ENCODE results near the gene TLCD2. TPM values are rescaled to one million over a fixed set of nuclear protein-coding genes. Genes with fewer than 3 reads are reported as not detected.
A peak's percentile ranks its signal among the peaks of the same experiment; 100 is the strongest.
"Not testable (repeated sequence)": the region's sequence is repeated elsewhere in the genome, so short reads cannot be mapped to it uniquely, and the experiment has no call there.

TLCD2 gene, protein sequence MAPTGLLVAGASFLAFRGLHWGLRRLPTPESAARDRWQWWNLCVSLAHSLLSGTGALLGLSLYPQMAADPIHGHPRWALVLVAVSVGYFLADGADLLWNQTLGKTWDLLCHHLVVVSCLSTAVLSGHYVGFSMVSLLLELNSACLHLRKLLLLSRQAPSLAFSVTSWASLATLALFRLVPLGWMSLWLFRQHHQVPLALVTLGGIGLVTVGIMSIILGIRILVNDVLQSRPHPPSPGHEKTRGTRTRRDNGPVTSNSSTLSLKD
- 9.2 TPM for total RNA-seq

DNA sequence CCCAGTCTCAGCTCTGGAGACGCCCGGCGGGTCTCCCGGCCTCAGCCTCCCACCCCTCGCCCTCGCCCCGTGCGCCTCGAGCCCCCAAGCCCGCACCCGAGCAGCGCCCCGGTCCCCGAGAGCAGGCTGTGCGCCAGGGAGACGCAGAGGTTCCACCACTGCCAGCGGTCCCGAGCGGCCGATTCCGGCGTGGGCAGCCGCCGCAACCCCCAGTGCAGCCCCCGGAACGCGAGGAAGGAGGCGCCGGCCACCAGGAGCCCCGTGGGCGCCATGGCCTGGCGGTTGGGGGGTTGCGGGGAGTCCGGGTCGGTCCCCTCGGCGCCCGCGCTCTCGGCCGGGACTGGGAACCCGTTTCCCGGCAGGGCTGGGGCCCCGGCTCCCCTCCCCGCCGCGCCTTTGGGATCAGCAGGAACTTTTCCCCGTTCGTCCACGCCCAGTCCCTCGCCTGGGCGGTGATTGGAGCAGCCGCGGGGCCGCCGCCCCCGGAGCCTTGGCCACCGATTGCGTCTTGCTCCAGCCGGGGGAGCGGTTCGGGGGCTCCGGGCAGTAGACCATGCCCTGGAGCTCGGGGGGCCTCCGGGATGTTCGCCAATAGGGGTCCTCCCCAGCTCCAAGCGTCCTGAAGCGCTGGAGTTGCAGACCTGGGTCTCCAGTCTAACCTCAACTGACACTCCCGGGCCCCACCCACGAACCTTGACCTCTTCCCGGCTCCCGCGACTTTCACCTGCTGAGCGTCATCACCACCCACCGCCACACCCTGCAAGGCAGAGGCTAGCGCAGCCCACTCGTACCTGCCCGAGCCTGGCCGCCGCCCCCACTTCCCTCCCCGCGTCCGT lies at the start of gene TLCD2:
TSS of gene TLCD2 (minus strand) at position 407 of the 836 bp plus-strand sequence. CDS start at position 272, 135 bp downstream.
- peak; percentile 79 for DNase-seq (ENCODE audit: low spot score)

DNA sequence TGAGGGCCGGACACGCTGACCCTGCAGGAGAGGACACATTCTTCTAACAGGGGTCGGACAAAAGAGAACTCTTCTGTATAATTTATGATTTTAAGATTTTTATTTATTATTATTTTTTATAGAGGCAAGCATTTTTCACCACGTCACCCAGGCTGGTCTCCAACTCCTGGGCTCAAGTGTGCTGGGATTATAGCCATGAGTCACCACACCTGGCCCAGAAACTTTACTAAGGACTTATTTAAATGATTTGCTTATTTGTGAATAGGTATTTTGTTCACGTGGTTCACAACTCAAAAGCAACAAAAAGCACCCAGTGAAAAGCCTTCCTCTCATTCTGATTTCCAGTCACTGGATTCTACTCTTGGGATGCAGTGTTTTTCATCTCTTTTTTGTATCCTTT lies 49.4 kb upstream of the TLCD2 start:
- DNase-seq (ENCODE audit: low spot score) = no peak

DNA sequence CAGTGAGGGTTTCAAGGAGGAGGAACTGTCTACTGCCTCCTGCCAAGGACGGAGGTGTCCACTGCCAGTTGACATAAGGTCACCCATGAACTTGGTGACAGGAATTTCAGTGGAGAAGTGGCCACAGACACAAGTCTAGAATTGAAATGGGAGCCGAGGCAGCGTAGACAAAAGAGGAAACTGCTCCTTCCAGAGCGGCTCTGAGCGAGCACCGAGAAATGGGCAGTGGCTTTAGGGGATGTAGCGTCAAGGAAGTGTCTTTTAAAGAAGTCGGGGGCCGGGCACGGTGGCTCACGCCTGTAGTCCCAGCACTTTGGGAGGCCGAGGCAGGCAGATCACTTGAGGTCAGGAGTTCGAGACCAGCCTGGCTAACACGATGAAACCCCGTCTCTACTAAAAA lies 48.6 kb upstream of the TLCD2 start:
- DNase-seq (ENCODE audit: low spot score) = no peak

DNA sequence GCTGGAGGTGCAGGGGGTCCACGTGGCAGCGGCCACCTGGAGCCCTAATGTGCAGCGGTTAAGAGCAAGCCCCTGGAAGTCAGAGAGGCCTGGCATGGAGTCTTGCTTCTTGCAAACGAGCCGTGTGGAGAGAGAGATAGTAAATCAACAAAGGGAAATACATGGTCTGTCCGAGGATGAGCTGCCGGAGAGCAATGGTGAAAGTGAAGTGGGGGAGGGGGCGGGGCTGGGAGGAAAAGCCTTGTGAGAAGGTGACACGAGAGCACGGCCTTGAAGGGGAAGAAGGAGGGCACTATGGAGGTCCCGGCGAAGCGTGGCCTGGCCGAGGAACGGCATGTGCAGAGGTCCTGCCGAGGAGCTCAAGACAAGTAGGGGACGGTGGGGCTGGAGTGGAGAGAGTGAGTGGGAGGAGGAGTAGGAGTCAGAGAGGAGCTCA lies 45.7 kb upstream of the TLCD2 start:
- DNase-seq (ENCODE audit: low spot score) = no peak

DNA sequence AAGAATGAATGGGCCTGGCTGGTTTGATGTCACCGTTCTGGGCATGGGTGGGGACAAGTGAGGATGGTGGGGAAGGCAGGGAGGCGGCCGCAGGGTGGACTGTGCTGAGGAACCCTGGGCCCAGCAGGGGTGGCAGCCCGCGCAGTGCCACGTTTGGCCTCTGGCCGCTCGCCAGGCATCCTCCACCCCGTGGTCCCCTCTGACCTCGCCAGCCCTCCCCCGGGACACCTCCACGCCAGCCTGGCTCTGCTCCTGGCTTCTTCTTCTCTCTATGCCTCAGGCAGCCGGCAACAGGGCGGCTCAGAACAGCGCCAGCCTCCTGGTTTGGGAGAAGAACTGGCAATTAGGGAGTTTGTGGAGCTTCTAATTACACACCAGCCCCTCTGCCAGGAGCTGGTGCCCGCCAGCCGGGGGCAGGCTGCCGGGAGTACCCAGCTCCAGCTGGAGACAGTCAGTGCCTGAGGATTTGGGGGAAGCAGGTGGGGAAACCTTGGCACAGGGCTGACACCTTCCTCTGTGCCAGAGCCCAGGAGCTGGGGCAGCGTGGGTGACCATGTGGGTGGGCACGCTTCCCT lies 45.2 kb upstream of the TLCD2 start:
- no peak for DNase-seq (ENCODE audit: low spot score)

DNA sequence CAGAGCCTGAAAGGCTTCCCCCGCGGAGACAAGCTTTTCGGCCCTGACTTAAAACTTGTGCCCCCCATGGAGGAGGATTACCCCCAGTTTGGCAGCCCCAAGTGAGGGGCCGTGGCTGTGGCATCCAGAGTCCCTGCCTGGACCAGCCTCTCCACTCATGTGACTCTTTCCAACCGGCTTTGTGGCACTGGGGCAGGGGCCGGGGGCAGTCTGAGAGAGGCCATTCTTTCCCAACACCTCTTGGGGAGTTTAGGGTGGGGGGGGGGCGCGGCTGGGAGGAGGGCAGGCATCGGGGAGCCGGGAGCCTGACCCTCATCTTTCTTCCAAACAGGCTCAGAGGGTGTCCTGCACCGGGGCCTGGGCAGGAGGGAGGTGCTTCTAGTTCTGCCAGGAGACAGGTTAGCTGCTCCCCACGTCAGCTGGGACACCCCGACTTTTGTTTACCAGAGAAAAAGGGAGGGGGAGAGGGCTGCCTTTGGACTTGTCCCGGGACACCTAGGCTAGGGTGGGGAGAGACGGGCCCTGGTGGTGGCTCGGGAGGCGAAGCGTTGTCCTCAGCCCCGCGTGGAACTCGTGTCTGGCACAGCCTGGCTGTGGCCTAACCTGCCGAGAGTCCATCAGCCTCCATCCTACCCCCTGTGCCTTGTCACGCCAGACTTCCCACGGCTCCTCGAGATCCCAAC lies 44.4 kb upstream of the TLCD2 start:
- DNase-seq (ENCODE audit: low spot score) = no peak

DNA sequence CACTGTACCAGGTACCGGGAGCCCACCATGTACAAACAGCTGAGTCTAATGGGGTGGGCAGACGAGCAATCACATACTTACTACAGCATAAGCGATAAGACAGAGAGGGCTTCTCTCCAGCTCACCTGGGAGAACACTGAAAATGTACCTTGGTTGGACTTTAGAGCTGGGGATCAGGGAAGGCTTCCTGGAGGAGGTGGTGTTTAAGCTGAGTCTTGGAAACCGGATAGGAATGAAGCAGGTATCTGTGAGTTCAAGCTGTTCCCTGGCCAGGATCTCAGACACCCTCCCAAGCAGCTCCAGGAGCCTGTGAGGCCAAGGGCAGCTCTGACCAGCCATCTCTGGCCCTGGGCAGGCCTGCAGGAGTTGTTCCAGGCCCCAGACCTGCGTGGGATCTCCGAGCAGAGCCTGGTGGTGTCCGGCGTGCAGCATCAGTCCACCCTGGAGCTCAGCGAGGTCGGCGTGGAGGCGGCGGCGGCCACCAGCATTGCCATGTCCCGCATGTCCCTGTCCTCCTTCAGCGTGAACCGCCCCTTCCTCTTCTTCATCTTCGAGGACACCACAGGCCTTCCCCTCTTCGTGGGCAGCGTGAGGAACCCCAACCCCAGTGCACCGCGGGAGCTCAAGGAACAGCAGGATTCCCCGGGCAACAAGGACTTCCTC lies 43.7 kb upstream of the TLCD2 start:
- DNase-seq (ENCODE audit: low spot score) = no peak

DNA sequence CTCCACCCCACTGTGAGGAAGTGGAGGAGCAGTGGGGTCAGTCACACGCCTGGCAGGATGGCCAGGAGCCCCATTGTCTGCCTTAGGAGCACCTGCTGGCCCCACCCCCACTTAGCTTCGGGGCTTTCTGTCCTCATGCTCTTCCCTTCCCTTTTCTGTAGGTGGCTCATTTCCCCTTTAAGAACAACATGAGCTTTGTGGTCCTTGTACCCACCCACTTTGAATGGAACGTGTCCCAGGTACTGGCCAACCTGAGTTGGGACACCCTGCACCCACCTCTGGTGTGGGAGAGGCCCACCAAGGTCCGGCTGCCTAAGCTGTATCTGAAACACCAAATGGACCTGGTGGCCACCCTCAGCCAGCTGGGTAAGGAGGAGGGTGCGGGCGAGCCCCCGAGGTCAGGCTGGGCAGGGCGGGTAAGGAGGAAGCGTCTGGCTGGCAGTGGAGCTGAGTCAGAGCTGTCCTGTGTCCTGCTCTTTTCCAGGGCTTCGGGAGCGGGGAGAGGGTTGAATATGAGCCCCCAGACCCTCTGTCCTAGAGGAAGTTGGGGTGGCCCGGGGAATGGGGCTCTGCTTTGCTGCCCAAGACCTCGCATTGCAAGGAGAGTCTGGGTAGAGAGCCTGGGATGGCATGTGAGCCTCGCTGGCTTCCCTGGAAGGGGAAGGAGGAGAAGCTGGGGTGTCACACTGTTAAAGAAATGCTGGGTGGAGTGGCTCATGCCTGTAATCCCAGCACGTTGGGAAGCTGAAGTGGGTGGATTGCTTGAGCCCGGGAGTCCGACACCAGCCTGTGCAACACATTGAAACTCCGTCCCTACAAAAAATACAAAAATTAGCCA lies 42.5 kb upstream of the TLCD2 start:
- DNase-seq (ENCODE audit: low spot score) = no peak

DNA sequence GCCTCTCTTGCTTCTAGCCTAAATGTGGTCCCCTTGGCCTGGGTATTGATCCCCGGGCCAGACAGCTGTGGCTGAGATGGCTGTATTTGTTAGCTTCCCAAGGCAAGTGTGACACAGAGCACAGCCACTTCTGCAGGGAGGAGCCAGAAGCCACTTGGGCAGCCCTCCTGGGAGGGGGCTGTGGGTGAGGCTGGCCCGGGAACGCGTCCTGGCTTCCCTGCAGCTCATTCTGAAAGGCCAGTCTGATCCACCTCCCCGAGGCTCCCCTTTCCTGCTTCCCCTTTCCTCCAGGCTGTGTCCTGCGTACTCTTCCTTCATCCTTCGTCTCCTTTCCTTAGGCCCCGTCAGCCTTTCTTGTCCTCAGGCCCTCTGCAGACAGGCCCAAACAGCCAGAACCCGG lies 40.5 kb upstream of the TLCD2 start:
- no peak for DNase-seq (ENCODE audit: low spot score)

DNA sequence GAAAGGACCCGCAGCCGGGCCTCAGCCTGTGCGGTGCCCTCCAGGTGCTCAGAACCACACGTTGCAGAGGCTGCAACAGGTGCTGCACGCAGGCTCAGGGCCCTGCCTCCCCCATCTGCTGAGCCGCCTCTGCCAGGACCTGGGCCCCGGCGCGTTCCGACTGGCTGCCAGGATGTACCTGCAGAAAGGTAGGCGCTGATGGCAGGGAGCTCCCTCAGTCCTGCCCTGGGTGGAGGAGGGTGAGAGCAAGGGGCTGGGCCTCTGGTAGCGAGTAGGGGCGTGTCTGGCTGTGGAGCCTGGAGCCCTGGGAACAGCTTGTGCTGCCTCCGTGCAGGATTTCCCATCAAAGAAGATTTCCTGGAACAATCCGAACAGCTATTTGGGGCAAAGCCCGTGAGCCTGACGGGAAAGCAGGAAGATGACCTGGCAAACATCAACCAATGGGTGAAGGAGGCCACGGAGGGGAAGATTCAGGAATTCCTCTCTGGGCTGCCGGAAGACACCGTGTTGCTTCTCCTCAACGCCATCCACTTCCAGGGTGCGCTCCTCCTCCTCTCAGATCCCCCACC lies 36.9 kb upstream of the TLCD2 start:
- DNase-seq (ENCODE audit: low spot score) = no peak

DNA sequence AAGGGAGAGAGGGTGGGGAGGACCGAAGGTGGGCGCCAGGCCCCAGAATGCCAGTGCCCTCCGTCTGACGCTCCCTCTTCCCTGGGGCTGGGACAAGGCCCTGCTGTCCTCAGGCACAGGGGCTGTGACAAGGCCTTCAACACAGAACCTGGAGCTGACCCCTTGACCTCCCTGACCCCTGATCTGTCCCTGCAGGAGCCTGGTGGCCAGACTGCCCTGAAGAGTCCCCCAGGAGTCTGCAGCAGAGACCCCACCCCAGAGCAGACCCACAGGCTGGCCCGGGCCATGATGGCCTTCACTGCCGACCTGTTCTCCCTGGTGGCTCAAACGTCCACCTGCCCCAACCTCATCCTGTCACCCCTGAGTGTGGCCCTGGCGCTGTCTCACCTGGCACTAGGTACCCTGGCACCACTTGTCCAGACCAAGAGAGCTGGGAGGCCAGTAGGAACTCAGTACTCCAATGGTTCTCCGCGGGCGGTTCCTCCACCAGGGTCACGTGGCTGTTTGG lies 35.4 kb upstream of the TLCD2 start:
- no peak for DNase-seq (ENCODE audit: low spot score)

DNA sequence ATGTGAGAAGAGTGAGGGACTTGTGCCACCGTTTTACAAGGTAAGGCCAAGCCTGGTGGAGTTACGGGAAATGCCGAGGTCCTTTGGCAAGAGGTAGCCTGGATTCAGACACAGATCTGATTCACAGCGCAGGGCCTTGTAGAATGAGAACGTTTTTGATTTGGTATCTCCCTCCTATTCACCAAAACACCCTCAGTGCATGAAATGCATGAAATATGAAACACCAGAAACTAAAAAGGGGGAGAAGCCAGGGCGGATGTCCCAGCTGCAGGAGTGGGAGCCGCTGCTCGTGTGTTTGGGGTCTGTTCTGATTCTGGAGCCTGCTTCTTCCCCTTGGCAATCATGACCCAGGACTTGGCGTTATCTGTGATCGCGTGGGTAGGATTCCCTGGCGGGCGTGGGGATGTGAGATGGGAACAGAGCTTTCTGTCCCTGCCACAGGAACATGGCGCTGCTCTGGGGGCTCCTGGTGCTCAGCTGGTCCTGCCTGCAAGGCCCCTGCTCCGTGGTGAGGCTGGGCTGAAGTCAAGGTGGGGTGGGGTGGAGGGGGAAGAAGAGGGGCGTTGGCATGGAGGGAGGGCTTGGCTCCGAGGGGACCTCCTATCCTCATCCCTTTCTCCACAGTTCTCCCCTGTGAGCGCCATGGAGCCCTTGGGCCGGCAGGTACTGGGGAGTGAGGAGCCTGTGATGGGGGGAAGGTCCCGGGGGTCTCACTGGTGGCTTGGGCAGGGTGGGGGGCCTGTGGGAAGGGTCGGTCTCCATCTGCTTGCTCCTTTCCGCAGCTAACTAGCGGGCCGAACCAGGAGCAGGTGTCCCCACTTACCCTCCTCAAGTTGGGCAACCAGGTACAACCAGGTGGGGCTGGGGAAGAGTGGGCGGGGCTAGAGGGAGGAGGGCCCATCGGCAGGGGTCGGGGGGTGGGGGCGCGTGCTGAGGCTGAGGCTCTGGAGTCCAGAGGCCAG lies 34.7 kb upstream of the TLCD2 start:
- no peak for DNase-seq (ENCODE audit: low spot score)

DNA sequence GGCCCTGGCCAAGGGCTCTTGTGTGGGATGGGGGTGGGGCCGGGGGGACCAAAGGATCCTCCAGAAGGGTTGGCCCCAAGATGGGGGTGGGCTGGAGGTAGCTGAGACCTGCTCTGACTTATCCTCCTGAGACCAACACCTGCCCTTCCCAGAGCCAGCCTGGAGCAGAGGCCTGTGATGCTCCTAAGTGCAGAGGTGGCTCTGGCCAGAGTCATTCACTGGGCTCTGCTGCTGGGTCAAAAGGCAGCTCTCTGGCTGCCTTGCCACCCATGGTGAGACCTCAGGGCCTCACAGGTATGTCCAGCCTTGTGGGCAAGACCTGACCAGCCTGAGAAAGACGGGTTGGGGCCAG lies 32.9 kb upstream of the TLCD2 start:
- DNase-seq (ENCODE audit: low spot score) = no peak

DNA sequence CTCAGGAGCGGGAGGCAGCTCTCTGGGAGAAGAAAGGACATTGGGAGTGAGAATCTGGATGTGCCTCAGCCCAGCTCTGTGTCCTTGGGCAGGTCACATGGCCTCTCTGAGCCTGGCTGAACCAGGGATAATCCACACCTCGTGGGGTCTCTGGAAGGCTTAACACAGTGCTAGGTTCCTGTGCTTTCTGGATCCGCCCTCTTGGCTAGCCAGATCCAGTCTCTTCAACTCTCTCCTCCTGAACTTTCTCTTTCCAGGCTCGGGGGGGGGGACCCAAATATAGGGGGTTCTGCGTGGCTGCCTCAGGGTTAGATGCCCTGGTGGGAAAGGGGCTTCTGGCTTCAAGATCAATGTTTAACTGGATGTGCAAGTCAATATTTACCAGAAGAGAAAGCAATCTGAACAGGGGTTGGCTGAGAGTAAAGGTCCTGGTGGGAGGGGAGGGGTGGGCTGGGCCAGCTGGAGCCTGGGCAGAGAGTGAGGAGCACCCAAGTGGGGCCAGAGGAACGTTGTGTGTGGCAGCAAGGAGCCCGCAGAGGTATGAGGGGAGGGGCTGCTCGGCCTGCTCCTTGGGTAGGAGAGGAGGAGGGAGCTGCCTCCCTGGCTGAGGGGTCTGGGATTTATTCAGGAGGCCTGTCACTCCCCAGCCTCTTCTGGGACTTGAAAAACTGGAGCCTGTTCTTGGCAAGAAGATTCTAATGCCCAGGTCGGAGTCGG lies 32.4 kb upstream of the TLCD2 start, which contains the start of gene SERPINF2:
TSS of gene SERPINF2 (plus strand) at position 501 of the 717 bp plus-strand sequence. CDS start 2,125 bp downstream, outside the sequence.
- no peak for DNase-seq (ENCODE audit: low spot score)

DNA sequence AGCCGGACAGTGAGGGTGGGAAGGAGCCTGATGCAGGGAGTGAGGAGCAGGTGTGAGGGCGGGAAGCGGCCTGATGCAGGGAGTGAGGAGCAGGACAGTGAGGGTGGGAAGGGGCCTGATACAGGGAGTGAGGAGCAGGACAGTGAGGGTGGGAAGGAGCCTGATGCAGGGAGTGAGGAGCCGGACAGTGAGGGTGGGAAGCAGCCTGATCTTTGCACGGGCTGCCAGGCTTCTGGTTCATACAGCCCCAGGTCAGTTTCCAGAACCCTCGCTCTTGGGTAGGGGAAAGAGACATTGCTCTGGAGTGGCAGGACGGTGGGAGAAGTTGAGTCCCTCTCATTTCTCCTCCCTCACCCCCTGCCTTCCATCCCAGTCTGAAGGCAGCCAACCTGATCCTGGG lies 31.7 kb upstream of the TLCD2 start:
- DNase-seq (ENCODE audit: low spot score) = not testable (repeated sequence)

DNA sequence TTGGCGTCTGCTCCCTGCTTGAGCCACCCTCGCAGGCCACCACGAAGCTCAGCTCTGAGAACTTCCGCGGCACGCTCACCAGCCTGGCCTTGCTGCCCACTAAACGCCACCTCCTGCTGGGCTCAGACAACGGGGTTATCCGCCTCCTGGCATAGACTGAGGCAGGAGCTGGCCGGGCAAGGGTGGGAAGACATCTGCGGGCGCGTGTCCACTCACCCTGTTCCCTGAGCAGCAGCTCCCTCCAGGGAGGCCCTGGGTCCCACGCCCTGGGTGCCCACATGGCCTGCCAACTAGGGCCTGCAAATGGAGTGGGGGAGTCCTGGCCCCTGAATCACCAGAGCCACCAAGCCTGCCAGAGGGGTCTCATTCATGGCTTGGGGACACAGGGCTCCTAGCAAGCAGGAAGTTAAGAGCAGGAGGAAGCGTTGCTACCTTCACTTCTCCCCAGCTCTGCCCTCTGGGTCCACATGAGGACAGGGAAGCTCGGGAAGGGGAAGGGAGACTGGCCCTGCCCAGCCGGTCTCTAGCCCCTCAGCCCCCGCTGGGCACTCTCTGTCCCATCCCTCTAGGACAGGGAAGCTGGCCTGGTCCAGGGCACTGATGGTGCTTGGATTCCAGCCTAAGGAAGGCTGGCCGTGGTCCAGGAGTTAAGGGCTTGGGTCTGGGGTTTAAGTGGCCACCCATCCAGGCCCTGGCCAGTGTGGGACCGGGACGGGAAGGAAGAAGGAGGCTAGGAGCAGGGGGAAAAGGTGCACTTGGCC lies 27.5 kb upstream of the TLCD2 start:
- DNase-seq (ENCODE audit: low spot score) = no peak
